CD4-positive, alpha-beta T cell treated with Interleukin-15 for 4 hours (primary cell): ENCODE results near the gene OR2A2.

Source experiments
- DNase-seq: peaks from one replicate; pipeline ENCODE4 v3.0.0-alpha.2; 2020; ENCODE audit warnings: low spot score

OR2A2 gene

GRCh38 chr7:144137501-144137900, 28.1 kb downstream of the OR2A2 start:
- no peak for DNase-seq

- no peak for DNase-seq
Observed at GRCh38 chr7:144142187-144142586, 32.8 kb downstream of the OR2A2 start.

GRCh38 chr7:144144426-144144825, 35.0 kb downstream of the OR2A2 start:
- DNase-seq, result no peak

GRCh38 chr7:144148224-144148827, 38.9 kb downstream of the OR2A2 start:
- DNase-seq, result no peak

DNA sequence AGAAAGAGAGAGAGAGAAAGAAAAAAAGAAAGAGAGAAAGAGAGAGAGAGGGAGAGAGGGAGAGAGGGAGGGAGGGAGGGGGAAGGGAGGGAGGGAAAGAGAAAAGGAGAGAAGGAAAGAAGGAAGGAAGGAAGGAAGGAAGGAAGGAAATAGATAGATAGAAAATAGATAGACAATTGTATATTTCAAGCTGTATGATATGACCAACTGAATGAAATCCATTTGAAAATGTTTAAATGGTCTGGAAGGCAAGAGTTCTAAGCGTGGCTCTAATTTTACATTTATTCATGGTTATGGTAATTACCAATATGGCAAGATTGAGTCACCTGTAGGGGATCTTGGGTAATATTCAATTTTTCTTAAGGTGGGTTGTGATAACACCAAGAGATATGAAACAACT, 49.5 kb downstream of the OR2A2 start:
- no peak for DNase-seq
